Upper lobe of left lung (tissue), 4 donors: ENCODE results near the gene NPIPB8.

Source experiments
- CTCF ChIP-seq, 6 experiments: fragments of 450-650 bp in 4 of 6; fragments of 200-600 bp in 2 of 6; sonication (generic) in 2 of 6; IDR thresholded peaks; one replicate each; pipeline ENCODE4 v1.5.1; 2016 to 2019; ENCODE audit warnings: antibody characterized with exemption in 6 of 6
- POLR2A ChIP-seq, 4 donors: fragments of 450-650 bp; IDR thresholded peaks; one replicate each; pipeline ENCODE4 v1.5.1; 2016 to 2017; ENCODE audit warnings: antibody characterized with exemption in 4 of 4, mild to moderate bottlenecking in 2 of 4
- POLR2AphosphoS5 ChIP-seq, 2 donors: sonication (generic); formaldehyde crosslinking; IDR thresholded peaks; one replicate each; pipeline ENCODE4 v1.5.1; 2017; ENCODE audit warnings: antibody characterized with exemption in 2 of 2

- no peak for TF ChIP-seq CTCF (IDR thresholded peaks at IDR 0.05)
- TF ChIP-seq POLR2AphosphoS5 (IDR thresholded peaks at IDR 0.05) = no peak
- no peak for TF ChIP-seq POLR2A (IDR thresholded peaks at IDR 0.05)
Observed at GRCh38 chr16:28592979-28593553, 44.8 kb upstream of the NPIPB8 start.
